HepG2 (cell line): ENCODE results near the gene TMEM223.

ENCODE experiments used
- CTCF ChIP-seq: sonication (generic); formaldehyde crosslinking; IDR thresholded peaks from 2 replicates; pipeline ENCODE4 v1.5.0; 2020; ENCODE audit warnings: mild to moderate bottlenecking, missing genetic modification reagents, moderate library complexity
- EZH2 ChIP-seq: conservative IDR thresholded peaks from 2 replicates; pipeline ENCODE4 v1.6.1; 2012; ENCODE audit warnings: mild to moderate bottlenecking, low read depth, low read length, moderate library complexity
- HOMEZ ChIP-seq: IDR thresholded peaks from 2 replicates; pipeline ENCODE4 v1.6.1; 2016; ENCODE audit warnings: low read depth
- LRRFIP1 ChIP-seq: sonication (generic); formaldehyde crosslinking; conservative IDR thresholded peaks from 2 replicates; pipeline ENCODE4 v1.4.0; 2020; ENCODE audit warnings: missing genetic modification reagents
- POLR2A ChIP-seq, 2 experiments: IDR thresholded peaks; 2 replicates each; pipeline ENCODE4 v1.6.1; 2011; ENCODE audit warnings: low read depth in 2 of 2, low read length in 2 of 2, mild to moderate bottlenecking in 1 of 2, moderate library complexity in 1 of 2; ENCODE audit not compliant: insufficient read depth in 1 of 2
- SIX1 ChIP-seq: sonication (generic); formaldehyde crosslinking; IDR thresholded peaks from 2 replicates; pipeline ENCODE4 v1.4.0; 2020; ENCODE audit warnings: missing genetic modification reagents, borderline replicate concordance
- ZFP91 ChIP-seq: sonication (generic); formaldehyde crosslinking; IDR thresholded peaks from 2 replicates; pipeline ENCODE4 v1.9.0; 2022; ENCODE audit warnings: missing genetic modification reagents, mild to moderate bottlenecking, borderline replicate concordance
- ZFX ChIP-seq: sonication (generic); formaldehyde crosslinking; IDR thresholded peaks from 2 replicates; pipeline ENCODE4 v1.4.0; 2020; ENCODE audit warnings: mild to moderate bottlenecking, low read depth, missing genetic modification reagents, moderate library complexity

- 0 out of 2 replicates have a peak, but pooled peaks have one; percentile 30 for TF ChIP-seq SIX1 (CRISPR knock-in tag)
- peak; percentile 29; the same call in 1 of the 2 replicates for TF ChIP-seq CTCF (CRISPR knock-in tag)
- peak; percentile 67; the same call in 1 of the 2 replicates for TF ChIP-seq ZFP91 (CRISPR knock-in tag)
- peak; percentile 55; the same call in 1 of the 2 replicates for TF ChIP-seq ZFX (CRISPR knock-in tag)
- no peak for TF ChIP-seq HOMEZ
- TF ChIP-seq EZH2, result no peak
- TF ChIP-seq LRRFIP1 (CRISPR knock-in tag), result no peak
- peak; percentile 83 to 88 for TF ChIP-seq POLR2A (IDR thresholded peaks at IDR 0.05; ENCODE audit: insufficient read depth in 1 of 2, low read depth in 2 of 2, low read length in 2 of 2)
Observed at GRCh38 chr11:62753736-62754603, 37.8 kb downstream of the TMEM223 start, which contains the start of gene ZBTB3.
